H1 (cell line): ENCODE data around the gene ADM. TPM values are rescaled to one million over a fixed set of nuclear protein-coding genes. Genes with fewer than 3 reads are reported as not detected.

ENCODE experiments used
- ATF2 ChIP-seq: IDR thresholded peaks from 2 replicates; pipeline ENCODE4 v1.6.1; 2012; ENCODE audit warnings: low read length, inconsistent platforms
- CHD7 ChIP-seq: fragments of 300-600 bp; sonication (generic); IDR thresholded peaks from 2 replicates; pipeline ENCODE4 v1.7.1; 2012; ENCODE audit warnings: low read length, moderate library complexity, mild to moderate bottlenecking, inconsistent platforms; ENCODE audit not compliant: insufficient replicate concordance
- FOSL1 ChIP-seq: IDR thresholded peaks from 2 replicates; pipeline ENCODE4 v1.6.1; 2011; ENCODE audit warnings: mild to moderate bottlenecking, low read depth, low read length, moderate library complexity; ENCODE audit not compliant: insufficient read depth
- RBBP5 ChIP-seq: IDR thresholded peaks from 2 replicates; pipeline ENCODE4 v1.7.1; 2012; ENCODE audit warnings: low read depth, mild to moderate bottlenecking, inconsistent platforms, low read length, moderate library complexity, borderline replicate concordance
- SP2 ChIP-seq: IDR thresholded peaks from 2 replicates; pipeline ENCODE4 v1.6.1; 2012; ENCODE audit warnings: mild to moderate bottlenecking, low read length, inconsistent platforms
- SRF ChIP-seq: IDR thresholded peaks from 2 replicates; pipeline ENCODE4 v1.6.1; 2011; ENCODE audit warnings: mild to moderate bottlenecking, low read depth, low read length, moderate library complexity
- polyA plus RNA-seq, 7 experiments: library from polyadenylated mRNA; depleted of rRNA in 3 of 7; stranded (reverse) in 5 of 7; unstranded in 2 of 7; fragments of >200 nt in 5 of 7; fragments of 200-250 nt in 2 of 7; gene quantifications; 1 replicate in 5 of 7; 2 replicates in 1 of 7; 4 replicates in 1 of 7; pipeline versions ENCODE4 v1.2.1 to v1.2.3, GENCODE V29; 2011 to 2013; ENCODE audit warnings: missing spikeins in 2 of 7, mixed read lengths in 2 of 7
- total RNA-seq: library from RNA; stranded (reverse); fragmentation: NEBNext Ultra II Directional; extraction: Animal tissue kit (Norgen Biotek cat#: 25700); gene quantifications from 2 replicates; pipeline ENCODE4 v1.2.1, GENCODE V29; 2021

Gene ADM
- total and polyA plus RNA-seq, 2 of the 8 experiments (the other 6 are each of a cell fraction or from before 2014, with no cell fraction given) = 94.1 to 95.6 TPM

- TF ChIP-seq CHD7 = no peak
- TF ChIP-seq ATF2 = no peak
- no peak for TF ChIP-seq SP2
- TF ChIP-seq RBBP5 = no peak
- no peak for TF ChIP-seq FOSL1
- TF ChIP-seq SRF = peak; percentile 86
These were observed 1.1 kb upstream of the ADM start (continued) for GRCh38 chr11:10303558-10304363.
